ENCODE data around the gene C1QTNF1.

GRCh38 chr17:79009397-79010303 lies 14.3 kb upstream of the C1QTNF1 start, which contains the start of gene CANT1:
- TF ChIP-seq, protein P1, sequence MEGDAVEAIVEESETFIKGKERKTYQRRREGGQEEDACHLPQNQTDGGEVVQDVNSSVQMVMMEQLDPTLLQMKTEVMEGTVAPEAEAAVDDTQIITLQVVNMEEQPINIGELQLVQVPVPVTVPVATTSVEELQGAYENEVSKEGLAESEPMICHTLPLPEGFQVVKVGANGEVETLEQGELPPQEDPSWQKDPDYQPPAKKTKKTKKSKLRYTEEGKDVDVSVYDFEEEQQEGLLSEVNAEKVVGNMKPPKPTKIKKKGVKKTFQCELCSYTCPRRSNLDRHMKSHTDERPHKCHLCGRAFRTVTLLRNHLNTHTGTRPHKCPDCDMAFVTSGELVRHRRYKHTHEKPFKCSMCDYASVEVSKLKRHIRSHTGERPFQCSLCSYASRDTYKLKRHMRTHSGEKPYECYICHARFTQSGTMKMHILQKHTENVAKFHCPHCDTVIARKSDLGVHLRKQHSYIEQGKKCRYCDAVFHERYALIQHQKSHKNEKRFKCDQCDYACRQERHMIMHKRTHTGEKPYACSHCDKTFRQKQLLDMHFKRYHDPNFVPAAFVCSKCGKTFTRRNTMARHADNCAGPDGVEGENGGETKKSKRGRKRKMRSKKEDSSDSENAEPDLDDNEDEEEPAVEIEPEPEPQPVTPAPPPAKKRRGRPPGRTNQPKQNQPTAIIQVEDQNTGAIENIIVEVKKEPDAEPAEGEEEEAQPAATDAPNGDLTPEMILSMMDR (IDR thresholded peaks at IDR 0.05) = no peak
- peak in 1 of 2 donors; percentile 67 for TF ChIP-seq POLR2A (IDR thresholded peaks at IDR 0.05)

Measured in thyroid gland (tissue), 4 donors.